ENCODE data around the gene WDR91.
"Not testable (repeated sequence)": the region's sequence is repeated elsewhere in the genome, so short reads cannot be mapped to it uniquely, and the experiment has no call there.

The WDR91 gene

DNA sequence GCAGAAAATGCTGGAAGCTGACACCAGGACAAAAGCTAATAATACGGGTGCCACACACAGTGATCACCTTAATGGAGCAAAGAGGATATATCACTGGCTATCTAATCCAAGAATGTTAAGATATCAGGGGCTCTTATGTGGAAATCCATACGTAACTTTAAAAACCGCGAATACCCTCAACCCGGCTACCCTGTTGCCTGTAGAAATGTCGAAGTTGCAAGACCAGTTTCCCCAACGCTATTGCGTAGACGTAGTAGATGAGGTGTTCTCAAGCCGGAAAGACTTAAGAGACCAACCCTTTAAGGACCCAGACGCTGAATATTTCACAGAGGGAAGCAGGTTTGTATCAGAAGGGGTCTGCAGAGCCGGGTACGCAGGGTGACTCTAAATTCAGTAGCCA is 33.0 kb downstream of the WDR91 start:
- DNase-seq (ENCODE audit: low spot score): no peak

DNA sequence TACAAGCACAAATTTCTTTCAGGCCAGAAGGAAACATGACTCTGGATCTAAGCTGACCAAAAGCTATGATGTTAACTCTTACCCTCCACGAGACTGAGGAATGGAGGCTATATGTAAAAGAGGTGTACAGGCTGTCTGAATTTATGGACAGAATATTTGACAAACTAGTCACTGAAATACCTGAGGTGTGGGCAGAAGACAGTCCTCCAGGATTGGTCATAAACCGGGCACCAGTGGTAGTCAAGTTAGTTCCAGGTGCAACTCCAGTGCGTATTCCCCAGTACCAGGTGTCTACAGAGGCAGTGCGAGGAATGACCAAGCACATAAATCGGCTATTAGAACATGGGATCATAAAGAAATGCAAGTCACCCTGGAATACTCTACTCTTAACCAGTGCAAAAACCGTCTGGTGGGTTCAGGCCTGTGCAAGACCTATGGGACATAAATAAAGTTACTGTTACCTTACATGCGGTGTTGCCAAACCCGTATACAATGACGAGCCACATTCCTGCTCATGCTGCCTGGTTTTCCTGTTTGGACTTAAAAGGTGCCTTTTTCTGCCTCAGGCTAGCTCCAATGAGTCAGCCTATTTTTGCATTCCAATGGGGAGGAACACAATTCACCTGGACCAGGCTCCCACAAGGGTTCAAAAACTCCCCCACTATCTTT is 34.2 kb downstream of the WDR91 start:
- no peak for DNase-seq (ENCODE audit: low spot score)

DNA sequence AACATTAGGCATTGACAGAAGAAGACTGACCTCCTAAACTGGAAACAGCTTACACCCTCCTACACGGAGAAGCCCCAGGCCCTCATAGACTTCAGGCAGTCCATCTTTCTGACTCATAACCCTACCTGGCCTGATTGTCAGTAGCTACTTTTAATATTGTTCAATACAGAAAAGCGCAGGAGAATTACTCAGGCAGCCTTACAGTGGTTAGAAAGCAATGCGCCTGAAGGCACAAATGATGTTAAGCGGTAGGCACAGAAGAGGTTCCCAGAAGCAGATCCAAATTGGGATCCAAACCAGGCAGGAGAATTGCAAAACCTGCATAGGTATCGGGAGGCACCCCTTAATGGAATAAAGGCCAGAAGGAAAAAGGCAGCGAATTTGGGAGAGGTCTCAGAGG is 35.4 kb downstream of the WDR91 start:
- no peak for DNase-seq (ENCODE audit: low spot score)

DNA sequence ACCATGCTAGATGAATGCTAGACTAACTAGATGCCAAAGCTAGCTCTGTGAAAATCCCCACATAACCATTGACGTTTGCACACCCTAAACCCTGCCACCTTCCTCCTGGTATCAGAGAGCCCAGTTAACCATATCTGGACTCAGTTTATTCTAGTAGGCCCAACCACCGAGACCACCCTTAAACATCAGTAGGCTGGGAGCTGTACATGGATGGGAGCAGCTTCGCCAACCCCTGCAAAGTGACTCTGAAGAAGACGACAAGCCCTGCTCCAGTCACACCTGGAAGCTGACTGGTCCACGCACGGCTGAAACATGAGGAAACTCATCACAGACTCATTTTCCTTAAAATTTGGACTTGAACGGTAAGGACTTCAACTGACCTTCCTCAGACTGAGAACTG is 36.4 kb downstream of the WDR91 start:
- DNase-seq (ENCODE audit: low spot score): no peak

DNA sequence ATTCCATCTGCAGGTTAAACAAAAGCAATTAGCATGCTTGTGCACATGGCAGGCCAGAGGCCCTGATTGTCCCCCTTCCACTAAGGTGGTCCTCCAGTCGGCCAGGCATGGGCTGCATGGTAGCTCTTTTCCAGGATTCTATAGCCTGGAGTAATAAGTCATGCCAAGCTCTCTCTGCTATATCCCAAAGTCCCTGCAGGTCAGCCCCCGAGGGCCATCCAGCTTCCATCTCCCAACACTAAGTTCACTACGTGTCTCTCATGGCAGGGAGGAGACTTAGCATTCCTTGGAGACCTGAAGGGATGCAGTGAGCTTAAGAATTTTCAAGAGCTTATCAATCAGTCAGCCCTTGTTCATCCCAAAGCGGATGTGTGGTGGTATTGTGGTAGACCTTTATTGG is 37.4 kb downstream of the WDR91 start:
- DNase-seq (ENCODE audit: low spot score): not testable (repeated sequence)

DNA sequence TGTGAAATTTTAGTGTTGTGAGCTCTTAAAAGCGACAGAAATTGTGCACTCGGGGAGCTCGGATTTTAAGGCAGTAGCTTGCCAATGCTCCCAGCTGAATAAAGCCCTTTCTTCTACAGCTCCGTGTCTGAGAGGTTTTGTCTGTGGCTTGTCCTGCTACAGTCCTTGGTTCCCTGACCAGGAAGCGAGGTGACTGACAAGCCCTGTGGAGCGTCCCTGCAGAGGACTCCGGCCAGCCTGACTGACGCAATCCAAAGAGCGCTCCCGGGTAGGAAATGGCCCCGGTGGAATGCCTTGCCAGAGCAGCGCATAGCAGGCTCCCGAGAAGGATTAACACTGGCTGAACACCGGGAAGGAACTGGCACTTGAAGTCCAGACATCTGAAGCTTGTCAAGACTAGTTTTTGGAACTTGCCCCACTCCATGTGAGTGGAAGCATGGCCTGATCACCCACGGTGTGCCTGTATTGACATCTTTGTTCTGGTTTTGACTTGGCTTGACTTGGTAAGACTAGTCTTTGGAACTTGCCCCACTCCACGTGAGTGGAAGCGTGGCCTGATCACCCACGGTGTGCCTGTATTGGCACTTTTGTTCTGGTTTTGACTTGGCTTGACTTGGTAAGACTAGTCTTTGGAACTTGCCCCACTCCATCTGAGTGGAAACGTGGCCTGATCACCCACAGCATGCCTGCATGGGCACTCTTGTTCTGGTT is 39.6 kb downstream of the WDR91 start:
- peak; percentile 12 for DNase-seq (ENCODE audit: low spot score)

DNA sequence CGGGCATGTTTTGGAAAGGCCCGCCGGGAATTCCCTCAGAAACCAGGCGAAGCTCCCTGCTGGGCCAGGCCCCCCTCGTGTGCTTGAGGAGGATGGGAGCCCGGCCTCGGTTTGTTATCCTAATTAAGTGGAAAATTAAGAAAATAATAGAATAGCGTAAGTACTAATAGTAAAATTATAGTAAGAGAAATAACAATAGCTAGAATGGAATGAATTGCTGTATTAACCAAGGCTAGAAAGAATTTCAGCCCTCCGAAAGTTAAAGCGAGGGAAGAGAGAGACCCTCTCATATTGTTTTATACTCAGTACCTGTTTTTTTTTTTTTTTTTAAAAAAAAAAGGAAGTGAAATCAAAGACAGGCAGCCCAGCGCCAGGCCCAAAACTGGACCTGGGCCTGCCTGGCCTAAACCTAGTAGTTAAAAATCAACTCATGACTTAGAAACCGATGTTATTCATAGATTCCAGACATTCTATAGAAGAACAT is 40.3 kb downstream of the WDR91 start:
- not testable (repeated sequence) for DNase-seq (ENCODE audit: low spot score)

DNA sequence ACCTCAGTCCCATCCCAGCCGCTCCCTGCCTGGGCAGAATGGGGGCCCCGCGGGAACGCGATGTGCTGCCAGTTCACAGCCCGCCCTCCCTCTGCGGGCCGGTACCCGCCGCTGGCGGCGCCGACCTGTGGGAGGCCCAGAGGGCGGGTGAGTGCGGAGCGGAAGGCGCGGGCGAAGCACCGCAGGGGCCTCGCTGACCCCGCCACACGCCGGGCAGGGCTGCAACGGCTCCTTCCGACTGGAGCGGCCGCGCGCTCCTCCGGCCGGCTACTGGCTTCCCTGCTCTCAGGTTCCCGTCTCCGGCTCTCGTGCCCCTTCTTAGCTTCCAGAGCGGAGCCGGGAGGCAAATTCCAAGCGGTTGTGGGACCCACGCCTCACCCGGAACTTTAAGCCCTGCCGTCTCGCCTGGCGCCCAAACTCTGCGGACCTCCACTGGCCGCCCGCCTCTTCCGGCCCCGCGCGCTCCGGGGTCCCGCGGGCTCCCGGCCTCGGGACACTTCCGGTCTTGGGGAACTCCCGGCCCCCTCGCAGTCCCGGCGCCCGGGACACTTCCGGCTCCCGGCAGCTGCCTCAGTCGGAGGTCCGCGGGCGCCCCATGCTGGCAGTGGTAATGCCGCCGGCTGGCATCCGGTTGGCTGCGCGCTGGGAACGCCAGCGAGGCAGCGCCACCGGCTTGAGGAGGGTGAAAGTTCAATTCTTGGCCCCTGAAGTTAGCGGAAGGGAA is 40.9 kb downstream of the WDR91 start, which contains the start of gene CYREN:
Gene CYREN (minus strand): TSS at position 434 of the 724 bp plus-strand sequence. CDS start 1,785 bp downstream, outside the sequence.
- DNase-seq (ENCODE audit: low spot score): peak; percentile 93

DNA sequence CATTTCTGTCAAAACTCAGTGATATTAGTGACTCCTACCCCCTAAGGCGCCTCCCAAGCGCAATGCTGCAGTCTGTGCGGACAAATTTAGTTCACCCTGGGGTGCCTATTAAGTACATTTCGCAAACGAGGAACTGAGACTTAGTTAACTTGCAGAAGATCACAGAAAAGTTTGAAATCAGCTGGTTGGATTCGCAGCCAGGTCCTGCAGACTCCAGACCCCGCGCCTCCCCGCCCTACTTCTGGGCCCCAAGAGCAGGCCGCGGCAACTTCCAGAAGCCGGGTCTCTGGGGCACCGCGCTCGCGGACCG is 41.4 kb downstream of the WDR91 start:
- no peak for DNase-seq (ENCODE audit: low spot score)

DNA sequence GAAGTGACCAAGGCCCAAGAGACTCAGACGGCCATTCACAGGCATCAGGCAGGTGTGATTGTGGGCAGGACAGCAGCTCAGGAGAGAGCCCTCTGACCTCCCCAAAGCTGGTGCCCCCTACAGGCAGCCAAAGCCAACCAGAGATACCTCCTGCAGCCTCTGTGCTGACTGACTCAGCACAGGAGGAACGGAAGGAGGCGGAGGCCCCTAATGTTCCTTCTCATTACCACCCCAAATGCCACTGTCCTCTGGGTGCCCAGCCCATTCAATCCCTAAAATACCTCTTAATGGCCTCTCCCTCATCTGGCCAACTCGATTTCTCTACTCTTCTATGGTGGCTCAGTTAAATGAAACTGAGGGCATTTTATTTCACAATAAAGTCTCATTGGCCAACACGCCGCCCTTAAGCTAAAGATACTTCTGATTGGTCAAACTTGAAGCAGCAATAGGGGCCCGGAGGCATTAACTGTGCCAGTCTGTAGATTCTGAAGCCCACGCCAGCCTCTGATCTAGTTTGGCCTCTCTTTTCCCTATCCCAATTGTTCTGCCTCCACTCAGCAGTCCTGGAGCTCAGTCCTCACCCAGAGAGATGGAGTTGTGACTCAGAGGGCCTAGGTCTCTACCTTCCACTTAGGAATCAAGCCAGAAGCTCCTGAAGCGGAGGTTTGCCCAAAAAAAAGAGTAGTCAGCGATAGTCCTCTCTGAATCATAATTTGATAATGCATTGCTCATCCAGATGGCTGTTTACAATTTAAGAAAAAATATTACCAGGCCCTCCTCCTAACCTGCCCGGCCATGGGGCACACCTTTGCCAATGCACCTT is 42.0 kb downstream of the WDR91 start:
- DNase-seq (ENCODE audit: low spot score): peak; percentile 80

DNA sequence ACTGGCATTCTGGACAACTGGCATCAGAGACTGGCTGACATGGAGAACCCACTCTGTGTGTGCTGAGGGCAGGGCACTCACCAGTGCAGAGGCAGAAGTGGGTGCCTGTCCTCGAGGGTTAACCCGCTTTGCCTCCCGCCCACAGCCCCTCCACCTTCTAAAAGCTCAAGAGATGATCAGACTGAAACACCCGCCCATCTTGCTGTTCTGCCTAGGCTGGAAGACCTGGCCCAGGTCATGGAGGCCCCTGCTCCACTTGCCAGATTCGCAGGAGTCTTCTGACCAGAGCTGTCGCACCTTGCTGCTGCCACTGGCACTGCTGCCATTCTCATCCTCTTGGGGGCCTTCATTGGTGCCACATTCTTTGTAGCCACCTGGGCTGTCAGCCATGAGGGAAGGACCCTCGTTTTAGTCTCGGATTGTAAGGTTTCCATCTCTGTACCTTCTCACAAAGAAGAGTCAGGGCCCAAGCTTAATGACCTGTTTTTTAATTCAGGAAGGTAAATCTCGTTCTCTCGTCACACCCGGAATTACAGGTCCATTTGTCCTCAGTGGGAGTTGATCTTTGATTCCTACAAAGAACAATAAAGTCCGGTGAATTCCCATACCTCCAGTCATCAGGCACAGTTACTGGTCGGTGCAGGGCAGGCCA is 42.7 kb downstream of the WDR91 start:
- DNase-seq (ENCODE audit: low spot score): no peak

DNA sequence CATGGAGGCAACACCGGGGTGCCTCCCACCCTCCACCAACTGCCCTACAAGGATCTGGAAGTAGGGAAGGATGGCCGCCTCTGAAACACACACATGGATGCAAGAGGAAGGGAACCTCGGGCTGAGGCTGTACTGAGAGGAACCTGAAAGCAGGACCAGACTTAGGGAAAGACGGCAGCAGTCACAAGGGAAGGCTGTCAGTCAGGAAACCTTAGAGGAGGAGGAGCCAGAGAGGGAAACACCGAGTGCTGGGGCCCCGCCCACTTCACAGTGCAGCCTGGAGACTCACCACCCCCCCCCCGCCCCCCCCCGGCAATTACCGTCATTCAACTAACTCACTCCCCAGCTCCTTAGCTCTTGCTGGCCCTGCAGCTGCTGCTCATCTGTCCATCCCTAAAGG is 43.3 kb downstream of the WDR91 start:
- DNase-seq (ENCODE audit: low spot score): no peak

DNA sequence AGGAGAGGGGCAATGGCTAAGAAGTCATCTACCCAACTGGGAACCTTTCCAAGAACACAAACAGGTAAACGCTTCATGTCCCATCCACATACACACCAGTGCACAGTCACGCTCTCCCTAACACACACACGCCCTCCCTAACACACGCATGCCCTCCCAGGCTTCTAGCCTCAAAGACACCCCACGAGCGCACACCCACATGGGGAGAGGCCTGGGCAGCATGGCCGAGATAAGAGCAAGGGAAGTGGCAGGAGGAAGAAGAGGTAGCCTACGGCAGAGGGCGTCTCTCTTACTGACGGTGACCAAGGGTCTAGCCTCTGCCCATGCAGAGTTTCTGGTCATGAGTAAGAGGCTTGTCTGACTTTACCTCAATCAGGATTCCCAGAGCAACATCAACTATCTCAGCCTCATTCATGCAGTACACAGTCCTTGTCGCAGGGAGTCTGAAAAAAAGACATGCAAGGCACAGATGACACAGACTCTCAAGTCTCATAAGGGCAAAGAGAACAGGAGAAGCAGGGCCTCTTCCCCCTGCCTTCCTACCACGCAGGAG is 43.9 kb downstream of the WDR91 start:
- DNase-seq (ENCODE audit: low spot score): no peak

DNA sequence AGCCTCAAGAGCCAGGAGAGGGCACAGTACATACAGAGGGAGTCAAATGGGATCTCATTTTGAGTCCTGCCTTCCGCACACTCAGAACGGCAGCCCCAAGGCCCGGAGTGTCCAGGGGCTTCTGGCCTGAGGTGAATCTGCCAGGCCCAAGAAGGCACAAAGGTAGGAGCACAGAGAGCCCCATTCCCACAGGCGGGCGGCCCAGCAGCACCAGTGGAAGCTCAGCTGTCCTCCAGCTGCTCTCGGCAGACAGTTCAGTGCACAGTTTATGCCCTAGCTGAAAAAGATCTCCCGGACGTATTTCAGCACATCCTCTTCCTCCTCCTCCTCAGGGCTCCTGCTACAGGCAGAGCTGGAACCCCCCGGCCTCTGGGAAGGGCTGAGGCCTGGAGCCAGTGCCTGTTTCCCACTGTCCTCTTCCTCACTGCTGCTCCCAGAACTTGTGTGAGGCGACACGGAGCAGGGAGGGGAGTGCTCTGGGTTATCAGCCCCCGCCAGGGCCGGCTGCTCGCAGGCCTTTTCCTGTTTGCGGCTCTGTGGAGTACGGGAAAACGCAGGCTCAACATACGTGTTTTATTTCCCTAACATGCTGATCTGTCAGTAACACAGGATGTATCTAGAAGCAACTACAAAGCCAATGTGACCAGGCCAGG is 44.9 kb downstream of the WDR91 start:
- no peak for DNase-seq (ENCODE audit: low spot score)

DNA sequence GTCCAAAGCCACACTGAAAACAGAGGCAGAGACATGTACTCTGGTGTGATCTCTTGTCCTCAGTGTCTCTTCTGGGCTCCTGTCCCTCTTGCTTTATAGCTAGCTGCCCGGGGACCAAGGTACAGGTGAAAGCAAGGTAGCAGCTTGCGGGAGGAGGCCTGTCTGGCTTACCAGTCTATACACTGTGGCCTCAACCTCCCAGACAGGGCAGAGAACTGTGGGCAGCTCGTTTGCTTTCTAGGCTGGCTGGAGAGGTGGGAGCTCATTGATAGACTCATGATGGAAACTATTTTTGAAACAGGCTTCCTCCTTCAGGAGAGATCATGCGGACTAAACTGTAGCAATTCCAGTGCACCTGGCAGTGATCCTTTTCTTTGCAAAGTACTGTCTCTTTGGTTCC is 45.5 kb downstream of the WDR91 start:
- no peak for DNase-seq (ENCODE audit: low spot score)

DNA sequence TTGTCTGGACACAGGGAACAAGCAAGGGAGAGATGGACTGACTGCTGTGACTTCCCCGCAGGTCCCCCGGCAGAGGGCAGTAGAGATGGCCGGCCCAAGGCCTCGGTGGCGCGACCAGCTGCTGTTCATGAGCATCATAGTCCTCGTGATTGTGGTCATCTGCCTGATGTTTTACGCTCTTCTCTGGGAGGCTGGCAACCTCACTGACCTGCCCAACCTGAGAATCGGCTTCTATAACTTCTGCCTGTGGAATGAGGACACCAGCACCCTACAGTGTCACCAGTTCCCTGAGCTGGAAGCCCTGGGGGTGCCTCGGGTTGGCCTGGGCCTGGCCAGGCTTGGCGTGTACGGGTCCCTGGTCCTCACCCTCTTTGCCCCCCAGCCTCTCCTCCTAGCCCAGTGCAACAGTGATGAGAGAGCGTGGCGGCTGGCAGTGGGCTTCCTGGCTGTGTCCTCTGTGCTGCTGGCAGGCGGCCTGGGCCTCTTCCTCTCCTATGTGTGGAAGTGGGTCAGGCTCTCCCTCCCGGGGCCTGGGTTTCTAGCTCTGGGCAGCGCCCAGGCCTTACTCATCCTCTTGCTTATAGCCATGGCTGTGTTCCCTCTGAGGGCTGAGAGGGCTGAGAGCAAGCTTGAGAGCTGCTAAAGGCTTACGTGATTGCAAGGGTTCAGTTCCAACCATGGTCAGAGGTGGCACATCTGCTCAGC is 46.8 kb downstream of the WDR91 start:
- DNase-seq (ENCODE audit: low spot score): no peak

DNA sequence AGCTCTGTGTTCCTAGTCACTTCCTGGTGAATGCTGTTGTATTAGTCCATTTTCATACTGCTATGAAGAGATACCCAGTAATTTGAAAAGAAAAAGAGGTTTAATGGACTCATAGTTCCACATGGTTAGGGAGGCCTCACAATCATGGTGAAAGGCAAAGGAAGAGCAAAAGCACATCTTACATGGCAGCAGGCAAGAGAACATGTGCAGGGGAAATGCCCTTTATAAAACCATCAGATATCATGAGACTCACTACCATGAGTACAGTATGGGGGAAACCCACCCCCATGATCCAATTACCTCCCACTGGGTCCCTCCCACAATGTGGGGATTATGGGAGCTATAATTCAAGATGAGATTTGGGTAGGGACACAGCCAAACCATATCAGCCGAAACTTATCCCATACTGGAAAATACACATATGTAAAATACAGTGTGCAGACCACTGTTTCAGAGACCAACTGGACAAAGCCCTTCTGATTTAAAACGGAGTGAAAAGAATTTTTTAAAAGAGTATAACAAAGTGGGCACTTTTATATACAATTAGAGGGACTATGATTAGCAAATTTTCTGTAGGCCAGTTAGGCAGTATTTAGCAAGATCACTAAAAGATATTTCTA is 48.8 kb downstream of the WDR91 start:
- DNase-seq (ENCODE audit: low spot score): no peak

DNA sequence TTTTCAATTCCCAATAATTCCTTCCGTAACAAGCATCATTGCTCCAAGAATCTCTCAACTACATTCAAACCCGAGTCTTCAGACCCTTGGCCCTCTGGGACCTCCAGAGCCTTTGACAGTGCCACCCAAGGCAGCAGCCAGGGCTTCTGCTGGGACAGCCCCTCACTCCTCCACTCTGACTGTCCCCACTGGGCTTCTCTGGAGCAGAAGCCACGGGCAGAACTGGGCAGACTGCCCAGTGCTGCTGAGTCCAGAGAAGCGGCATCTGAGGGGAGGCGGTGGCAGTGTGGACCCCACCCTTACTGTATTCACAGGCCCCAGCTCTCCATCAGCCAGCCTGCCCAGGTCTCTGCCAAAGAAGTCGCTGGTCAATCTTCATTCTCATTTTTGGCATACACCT is 49.7 kb downstream of the WDR91 start:
- no peak for DNase-seq (ENCODE audit: low spot score)

DNA sequence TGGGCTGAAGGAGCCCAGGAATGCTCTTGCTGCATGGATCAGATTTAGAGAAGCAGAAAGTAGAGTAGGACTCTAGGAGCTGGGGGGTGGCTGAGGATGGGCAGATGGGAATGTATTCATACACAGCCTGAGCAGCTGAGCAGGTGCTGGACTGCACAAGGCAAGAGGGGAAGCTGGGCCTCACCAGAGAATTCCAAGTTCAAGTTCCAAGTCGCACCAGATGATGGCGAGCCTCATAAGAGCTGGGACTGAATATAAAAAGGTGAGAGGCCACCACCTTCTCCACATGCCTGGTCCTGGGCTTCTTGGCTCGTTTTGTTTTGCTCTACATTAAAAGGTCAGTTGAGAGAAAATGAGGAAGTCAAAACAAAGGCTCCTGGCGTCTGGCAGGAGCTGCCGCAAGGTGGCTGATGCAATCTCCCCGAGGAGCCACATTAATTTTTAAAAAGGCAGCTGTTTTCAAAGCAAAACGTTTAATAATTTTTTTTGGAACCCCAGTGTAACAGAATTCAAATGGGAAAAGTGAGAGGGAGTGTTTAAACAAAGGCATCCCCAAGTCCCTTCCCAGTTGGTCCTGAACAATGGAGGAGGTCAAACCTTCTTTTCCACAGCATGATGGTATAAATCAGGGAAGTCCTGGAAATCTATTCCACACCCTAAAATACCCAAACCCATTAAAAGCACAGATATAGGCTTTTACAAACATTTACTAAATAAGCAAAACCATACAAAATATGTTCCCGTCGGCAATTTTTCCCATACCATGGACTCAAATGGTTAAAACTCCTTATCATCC is 50.3 kb downstream of the WDR91 start:
- DNase-seq (ENCODE audit: low spot score): no peak

Data from activated CD4-positive, alpha-beta T cell treated with anti-CD3 and anti-CD28 coated beads, Interleukin-2, Interleukin-4, amounts not matched to agents 100 ng/mL and 50 ng/mL, durations not matched to agents 16 hours and 8 hours (primary cell).